T-helper 1 cell (primary cell): ENCODE measurements around the gene UGT1A4.
A peak's percentile ranks its signal among the peaks of the same experiment; 100 is the strongest.

Experiments used
- DNase-seq, 5 donors: peaks; one replicate each; pipeline ENCODE4 v3.0.0-alpha.2; 2012 to 2020

UGT1A4 gene

DNA sequence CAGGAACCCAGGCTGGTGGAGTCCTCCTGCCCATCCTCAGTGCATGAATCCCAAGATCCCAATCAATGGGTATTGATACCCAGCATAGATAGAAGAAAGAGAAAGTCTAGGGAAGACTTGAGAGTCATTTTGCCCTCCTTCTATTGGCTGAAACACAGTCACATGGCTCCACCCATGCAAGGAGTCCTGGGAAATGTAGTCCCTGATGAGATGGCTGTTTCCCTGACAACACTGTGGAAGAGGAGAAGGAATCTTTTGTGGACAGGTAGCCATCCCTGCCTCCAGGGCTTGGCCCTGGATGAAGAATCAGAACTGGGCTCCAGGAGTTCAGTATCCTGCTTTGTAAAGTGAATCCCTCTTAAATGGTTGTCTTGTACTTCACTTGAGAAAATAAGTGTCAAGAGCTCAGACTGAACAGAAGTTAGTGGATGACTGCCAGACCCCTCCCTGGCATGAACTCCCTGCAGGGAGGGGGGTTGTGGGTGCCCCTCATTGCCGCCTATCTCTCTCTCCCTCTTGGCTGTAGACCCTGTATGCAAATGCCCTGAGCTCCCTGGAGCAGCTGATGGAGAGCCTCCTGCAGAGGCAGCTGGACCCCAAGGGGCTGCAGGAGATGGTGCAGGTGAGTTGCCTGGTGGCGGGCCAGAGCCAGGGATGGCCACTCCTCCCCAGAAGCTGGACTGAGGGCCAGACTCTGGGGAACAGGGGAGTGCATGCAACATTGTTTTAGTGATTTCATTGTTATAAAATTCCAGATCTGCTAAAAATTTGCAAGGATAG is 95.7 kb downstream of the UGT1A4 start:
- no peak for DNase-seq

DNA sequence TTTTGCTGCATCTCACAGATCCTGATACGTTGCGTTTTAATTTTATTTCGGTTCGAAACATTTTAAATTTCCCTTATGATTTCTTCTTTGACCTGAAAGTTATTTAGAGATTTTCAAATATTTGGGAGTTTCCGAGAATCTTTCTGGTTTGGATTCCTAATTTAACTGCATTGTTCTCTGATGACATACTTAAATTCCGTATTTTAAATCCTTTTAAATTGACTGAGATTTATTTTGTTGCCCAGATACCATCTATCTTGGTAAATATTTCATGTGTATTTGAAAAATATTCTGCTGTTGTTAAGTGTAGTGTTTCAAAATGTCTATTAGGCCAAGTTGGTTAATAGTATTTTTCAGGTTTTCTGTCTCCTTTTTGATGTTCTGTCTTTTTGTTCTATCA is 97.3 kb downstream of the UGT1A4 start:
- DNase-seq = no peak

DNA sequence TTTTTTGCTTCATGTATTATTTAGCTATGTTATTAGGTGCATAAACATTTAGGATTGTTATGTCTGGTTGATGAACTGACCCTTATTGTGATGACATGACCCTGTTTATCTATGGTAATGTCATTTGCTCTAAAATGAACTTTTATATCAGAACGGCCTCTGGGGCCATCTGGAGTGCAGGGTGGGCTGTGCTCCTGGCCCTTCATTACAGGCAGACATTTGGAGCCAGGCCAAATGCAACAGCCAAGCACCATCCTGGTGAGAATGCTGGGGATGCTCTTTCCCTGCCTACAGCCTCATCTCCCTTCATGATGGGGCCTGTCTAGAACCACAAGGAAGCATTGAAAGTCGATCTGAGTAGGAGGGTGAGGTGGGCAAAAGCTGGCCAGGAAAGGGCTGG is 97.8 kb downstream of the UGT1A4 start:
- no peak for DNase-seq

DNA sequence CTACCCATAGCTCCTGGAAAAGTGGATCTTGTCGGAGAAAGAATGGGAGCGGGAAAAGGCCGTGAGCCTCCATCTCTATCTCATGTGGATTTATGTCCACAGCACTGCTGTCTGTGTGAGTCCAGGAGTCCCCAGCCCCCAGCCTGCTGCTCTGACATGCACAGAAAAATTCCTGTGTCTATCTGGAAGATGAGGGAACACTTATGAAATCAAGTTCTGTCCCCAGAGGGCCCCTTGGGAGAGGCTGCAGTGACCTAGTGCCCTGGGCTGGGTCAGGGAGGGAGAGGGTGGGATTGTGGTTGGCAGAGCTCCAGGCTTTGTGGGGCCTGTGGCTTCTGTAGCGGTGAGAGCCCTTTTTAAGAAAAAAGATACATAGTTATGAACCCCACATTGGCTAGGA is 98.2 kb downstream of the UGT1A4 start:
- DNase-seq = no peak

DNA sequence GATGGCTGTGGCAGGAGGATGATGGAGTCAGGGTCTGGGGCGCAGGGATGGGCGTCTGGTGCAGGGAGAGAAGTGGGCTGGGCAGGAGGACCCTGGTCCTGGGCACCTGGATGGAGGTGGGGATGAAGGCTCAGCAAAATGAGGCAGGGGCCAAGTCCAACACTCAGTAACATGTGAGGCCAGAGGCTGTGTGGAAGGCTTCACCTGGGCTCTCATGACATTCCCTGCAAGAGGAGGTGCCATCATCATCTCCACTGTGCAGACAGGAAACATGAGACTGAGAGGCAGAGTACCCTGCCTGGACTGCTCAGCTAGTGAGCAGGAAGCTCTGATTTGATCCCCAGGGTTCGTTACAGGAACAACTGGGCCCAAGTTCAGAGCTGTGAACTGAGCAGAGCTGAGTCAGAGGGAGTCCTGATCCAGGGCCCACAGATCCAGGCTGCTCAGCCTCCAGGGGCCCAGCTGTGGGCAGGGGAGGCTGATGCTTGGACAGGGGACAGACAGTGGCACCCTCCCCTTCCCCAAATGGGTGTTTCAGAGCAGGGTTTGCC is 98.9 kb downstream of the UGT1A4 start:
- DNase-seq = peak in 1 of 5 donors; percentile 4

DNA sequence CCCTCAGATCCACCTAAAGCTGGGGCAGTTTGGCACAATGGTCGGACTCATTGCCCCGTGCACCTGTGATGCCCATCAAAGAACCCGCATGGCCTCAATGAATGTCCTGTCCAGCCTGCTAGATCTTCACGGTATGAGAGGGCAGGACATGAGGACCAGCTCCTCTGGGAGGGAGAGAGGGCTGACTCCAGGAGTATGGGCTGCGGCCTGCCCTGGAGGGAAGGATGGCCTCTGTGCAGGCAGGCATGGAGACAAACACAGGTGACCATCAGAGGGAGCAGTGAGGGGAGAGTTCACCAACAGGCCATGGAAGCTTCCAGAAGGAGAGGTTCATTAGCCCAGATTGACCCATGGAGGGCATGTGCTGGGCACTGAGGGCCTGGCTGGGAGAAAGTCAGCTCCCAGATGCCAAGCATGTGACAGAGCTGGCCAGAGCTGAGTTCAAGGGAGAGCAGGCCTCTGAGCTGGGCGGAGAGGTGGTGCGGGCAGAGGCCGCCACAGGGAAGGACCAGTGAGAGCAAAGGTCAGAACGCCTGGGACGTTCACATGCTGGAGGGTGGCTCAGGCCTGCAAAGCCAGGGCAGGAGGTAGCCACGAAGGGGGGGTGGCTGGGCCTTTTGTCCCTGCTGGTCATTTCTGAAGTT is 99.6 kb downstream of the UGT1A4 start:
- DNase-seq = peak in 1 of 5 donors; percentile 3

DNA sequence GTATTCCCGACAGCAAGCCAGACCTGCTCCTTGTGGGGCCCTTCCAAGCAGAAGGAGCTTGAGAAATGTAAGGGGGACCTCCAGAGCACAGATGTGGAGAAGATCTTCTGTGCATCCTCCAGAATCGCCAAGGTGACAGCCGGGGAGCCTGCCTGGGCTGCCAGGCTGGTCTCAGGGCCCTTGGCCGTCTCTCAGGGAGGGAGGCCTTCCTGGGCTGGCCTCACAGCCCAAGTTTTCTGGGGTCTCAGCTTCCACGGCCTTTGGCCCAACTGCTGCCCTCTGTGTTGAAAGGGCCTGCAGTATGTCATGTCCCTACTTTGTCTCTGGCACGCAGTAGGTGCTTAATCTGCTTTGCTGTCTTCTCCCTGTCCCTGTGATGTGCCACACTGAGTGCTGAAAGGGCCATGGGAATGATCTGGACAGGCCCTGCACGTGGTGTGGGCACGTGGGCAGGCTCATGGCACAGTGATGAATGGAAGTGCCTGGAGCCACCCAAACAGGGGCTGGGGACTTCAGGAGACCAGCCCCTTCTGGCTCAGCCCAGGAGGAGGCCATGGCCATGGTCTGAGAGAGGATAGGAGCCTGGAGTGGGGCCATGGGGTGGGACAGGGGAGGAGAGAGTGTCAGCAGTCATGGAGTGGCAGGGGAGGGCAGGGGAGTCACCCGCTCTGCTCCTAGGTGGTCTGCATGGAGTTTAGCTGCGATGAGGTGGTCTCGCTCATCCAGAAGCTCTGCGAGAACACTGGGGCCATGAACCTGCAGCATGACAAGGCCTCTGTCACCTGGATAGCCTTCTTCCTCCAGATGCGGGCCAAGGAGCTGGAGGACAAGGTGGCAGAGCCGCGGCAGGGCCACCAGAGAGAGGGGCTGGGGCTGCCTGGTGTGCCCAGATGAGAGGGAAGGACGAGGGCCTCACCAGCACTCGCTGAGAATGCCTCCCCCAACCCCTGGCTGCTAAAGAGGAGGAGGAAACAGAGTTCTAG is 100.4 kb downstream of the UGT1A4 start:
- no peak for DNase-seq

DNA sequence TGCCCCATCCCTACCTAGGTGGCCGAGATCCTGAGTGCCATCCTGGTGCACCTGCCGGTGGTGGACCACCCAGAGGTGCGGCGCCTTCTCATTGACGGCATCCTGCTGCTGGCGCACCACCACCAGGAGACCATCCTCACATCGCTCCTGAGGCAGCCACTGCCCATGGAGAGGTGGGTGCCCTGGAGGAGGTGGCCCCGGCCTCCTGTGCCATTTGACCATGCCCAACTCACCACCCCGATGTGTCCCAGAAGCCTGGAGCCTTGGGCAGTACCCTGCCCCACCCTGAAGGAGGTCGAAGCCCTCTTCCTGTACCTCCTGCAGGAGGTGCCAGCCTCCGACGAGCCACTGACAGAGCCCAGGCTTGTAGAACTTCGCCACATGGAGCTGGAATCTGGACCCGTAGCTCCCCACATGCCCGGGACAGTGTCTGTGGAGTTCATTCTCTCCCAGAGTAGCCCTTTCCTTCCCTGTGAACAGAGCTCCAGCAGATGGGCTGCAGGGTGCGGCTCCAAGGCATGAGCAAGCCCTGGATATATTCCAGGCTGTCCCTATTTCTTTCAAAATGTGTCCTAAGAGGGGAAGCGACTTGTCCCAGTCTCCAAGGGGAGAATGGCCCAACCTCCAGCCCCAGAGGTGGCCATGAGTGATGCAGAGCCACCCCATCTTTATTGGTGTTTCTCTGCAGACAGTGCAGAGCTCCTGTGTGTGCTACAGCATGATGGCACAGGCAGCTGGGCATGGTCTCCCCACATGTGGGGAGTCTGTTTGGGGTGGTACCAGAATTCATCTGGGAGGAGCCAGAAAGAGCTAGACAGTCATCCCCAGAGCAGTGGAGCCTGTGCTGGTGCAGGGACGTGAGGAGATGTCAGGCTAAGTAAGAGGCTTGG is 101.6 kb downstream of the UGT1A4 start:
- no peak for DNase-seq

DNA sequence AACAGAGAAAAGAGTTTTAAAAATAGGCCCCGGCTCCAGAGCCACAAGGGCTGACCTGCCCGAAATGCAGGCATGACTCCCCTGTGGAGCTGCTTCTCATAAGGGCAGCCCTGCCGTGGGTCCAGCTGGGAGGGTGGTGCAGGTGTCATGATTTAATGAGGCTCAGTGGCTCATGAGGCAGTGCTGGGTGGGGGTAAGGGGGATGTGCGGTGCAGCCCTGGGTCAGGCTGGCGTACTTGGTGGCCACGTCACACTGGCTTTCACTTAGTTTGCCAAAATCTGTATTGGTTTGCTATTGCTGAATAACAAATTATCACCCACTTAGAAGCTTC is 102.2 kb downstream of the UGT1A4 start:
- DNase-seq = no peak

DNA sequence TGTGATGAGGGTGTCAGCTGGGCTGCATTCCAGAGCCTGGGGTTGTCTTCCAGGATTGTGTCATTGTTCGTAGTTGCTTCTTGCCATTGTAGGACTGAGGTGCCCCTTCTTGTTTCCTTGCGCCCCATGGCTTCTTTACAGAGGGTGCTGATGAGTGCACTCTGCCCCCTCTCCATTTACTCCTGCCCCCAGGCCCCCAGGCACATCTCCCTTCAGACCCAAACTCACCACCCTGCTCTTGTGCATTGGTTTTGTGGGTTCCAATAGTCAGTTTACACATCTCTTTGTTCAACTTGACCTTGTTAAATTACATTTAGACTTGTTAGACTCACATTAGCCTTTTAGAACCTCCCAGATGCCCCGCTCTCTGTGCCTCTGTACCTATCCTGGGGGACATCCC is 102.7 kb downstream of the UGT1A4 start:
- DNase-seq = no peak

DNA sequence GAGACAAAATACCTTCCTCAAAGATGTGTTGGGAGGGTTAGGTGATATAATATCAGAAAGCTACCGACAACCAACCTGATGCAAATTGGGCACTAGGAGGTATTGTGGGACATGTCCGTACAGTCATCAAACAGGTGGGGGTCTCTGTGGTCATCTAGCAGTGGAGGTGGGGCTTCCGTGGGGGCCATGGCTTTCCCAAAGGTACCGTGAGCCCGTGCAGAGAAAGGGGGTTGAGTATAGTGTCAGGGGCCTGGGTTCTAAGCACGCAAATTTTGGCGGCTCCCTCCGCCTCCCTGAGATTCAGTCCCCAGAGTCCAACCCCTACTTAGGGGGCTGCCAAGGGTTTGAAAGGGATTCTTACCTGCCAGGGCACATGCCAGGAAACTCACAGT is 103.2 kb downstream of the UGT1A4 start:
- no peak for DNase-seq

DNA sequence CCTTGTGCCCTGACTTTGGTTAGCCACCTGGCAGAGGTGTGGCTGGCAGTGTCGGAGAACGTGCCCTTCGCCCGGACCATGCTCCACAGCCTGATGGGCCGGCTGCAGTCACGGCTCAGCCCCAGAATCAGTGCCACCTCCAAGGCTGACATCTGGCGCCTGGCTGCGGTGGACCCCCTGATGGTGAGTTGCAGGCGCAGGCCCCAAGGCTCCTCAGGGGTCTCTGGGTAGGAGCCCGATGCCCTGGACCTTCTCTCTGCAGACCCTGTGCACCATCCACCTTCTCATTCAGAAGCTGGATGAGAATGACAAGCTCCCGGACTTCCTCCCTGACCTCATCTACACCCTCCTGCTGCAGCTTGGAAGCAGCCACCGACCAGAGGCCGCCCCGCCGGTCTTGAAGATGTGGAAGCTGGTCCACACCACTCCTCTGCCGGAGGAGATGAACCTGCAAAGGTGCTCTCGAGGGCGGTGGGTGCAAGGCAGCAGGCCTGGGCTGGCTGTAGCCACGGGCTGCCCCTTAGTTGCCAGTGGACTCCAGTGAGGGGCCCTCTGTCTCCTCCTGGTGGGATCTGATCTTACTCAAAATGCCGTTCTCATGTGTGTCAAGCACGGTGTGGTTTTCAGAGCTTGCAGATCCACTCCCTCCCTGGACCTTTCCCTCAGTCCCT is 103.7 kb downstream of the UGT1A4 start:
- DNase-seq = no peak
